Fibroblast of upper back skin (primary cell): ENCODE results near the gene MGLL.

Experiments
- DNase-seq: peaks from one replicate; pipeline ENCODE4 v3.0.0-alpha.2; 2013

The MGLL gene

DNA sequence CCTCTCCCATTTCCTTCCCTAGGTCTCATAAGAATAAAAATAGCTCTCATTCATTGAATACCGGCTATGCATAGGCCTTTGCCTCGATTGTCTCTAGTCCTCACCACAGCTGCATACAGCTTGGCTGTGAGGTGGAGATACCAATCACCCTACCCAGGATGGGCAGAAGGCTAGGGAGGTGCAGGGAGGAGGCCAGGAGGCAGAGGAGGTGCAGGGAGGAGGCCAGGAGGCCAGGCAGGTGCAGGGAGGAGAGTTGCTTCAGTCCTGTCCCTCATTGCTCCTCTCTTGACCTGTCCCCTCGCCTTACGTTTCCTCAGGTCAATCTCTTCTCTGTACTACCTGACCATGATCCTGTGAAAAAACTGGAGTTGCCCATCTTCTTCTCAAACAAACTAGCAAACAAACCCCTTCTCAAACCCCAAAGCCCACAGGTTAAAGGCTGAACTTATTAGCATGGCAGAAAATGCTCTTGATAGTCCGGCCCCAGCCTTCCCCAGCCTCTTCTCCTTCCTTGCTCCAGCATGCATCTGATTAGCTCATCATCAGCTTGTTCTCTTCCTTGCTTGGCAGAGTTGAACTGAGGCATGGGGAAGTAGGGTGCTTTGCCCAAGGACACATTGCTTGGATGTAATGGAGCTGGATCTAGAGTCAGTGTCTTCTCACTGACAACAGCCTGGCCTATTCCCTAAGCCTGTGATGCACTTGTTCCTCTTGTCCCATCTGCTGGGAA is 177.5 kb downstream of the MGLL start:
- DNase-seq: no peak

- no peak for DNase-seq
Observed at GRCh38 chr3:127640042-127640355, 182.3 kb downstream of the MGLL start.

- DNase-seq: peak; percentile 18
Observed at GRCh38 chr3:127639173-127640041, 182.9 kb downstream of the MGLL start.
